ENCODE data around the gene RAB5A.
"Not testable (repeated sequence)": the region's sequence is repeated elsewhere in the genome, so short reads cannot be mapped to it uniquely, and the experiment has no call there.

Gene RAB5A

DNA sequence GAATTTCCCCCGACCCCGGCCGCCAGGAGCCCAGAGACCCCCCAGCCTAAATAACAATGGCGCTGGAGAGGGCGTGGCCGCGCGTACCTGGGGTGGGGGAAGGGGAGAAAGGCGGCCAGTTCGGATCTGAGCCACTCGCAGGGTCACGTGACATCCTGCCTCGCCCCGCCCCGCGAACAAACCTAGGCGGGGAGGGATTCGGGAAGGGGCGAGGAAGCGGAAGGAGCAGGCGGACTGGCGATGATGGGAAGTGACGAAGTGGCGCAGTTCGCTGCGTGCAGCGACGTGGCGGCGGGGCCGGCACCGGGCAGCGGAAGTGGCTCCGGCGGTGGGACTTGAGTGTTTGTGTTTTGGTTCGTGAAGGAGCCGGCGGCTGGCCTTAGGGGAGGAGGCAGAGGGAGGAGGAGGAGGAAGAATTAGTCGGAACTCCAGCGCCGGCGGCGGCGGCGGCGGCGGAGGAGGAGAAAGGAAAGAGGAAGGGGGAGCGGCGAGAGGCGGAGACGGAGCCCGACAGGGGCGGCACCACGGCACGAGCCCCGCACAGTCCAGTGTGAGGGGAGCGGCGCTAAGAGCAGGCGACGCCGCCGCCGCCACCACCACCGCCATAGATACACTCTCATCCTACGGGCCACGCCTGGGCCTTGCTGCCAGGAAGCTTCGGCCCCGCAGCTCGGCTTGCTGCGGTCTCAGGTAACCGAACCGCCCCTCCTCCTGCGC, at the start of gene RAB5A:
RAB5A (plus strand) TSS at position 266 of the 717 bp plus-strand sequence. CDS start 3,802 bp downstream, outside the sequence.
- DNase-seq = peak; percentile 69

- no peak for DNase-seq
These were observed 48.2 kb upstream of the RAB5A start for GRCh38 chr3:19898721-19899120.

DNA sequence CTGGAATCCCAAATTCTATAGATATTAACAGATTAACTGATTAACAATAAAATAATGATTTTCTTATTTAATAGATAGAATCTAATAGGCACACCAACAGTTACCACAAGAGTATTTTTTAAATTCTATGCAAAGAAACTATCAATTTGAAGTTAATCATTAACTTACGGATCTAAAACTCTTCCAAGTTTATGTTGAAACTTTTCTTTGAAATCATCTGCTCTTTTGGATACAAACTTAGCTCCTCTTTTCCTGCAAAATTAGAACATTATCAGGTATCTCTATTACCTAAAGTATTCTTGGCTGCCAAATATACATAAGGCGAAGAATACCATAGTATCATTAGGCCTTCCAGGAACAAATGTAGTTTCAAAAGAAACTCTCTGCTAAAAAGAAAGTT, 47.6 kb upstream of the RAB5A start:
- DNase-seq = no peak

DNA sequence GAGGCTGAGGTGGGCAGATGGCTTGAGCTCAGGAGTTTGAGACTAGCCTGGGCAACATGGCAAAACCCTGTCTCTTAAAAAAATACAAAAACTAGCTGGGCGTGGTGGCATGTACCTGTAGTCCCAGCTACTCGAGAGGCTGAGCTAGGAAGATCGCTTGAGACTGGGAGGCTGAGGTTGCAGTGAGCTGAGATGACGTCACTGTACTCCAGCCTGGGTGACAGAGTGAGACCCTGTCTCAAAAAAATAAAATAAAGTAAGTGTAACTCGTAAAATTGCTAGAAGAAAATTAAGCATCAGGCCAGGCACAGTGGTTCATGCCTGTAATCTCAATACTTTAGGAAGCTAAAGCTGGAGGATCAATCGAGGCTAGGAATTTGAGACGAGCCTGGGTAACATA, 47.1 kb upstream of the RAB5A start:
- DNase-seq = not testable (repeated sequence)

DNA sequence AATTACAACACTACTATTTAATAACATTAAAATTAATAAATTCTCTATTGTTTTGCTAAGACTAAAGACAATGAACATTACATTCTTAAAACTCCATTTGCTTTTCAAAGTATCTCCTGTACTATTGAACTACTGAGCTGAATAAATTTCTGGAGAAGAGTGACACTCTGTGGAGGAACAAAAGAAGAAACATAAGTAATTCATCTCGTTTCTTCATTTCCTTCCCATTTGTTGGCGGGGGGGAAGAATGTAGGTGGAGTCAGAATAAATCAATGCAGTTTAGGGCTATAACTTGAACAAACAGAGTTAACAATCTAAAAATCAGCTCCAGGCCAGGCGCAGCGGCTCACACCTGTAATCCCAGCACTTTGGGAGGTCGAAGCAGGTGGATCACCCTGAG, 45.6 kb upstream of the RAB5A start:
- no peak for DNase-seq

DNA sequence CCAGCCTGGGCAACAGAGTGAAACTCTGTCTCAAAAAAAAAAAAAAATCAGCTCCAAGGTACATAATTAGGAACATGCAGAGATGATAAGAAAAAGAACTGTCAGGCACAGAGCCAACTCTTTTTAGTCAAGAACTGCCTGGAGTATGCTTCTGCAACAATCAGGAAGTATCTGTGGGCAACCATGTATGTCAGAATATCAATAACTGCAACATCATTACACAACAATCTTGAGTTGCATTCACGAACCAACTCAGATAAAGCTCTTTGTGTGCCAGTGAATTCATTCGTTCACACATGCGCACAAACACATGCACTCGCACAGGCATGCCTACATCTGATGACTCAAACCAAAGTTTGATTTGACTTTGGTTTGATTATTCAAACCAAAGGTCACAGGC, 45.0 kb upstream of the RAB5A start:
- DNase-seq = no peak

GRCh38 chr3:19903649-19904048, 43.2 kb upstream of the RAB5A start:
- DNase-seq = no peak

- DNase-seq = no peak
These were observed 39.4 kb upstream of the RAB5A start for GRCh38 chr3:19907523-19907922.

DNA sequence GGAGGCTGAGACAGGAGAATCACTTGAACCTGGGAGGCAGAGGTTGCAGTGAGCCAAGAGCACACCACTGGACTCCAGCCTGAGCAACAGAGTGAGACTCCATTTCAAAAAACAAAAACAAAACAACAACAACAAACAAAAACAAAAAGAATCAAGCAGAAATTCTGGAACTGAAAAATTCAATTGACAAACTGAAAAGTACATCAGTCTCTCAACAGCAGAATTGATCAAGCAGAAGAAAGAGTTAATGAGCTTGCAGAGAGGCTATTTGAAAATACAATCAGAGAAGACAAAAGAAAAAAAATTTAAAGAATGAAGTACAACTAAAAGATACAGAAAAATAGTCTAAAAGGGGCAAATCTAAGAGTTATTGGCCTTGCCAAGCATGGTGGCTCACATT, 35.4 kb upstream of the RAB5A start:
- no peak for DNase-seq

DNA sequence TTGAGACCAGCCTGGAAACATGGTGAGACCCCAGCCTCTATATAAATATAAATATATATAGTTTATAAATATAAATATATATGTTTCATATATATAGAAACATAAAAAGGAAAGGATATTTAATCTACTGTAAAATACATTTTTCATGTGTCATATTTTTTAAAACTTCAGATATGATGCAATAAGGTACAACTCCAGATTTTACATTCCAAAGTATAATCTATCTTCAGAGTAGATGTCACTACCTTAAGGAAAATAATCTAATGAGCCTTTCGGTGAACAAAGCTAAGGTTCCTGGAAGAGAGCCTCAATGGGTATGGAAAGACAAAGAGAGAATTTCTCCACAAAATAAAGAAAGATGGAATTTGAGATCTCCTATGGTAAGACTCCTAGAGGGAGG, 29.7 kb upstream of the RAB5A start:
- DNase-seq = no peak

DNA sequence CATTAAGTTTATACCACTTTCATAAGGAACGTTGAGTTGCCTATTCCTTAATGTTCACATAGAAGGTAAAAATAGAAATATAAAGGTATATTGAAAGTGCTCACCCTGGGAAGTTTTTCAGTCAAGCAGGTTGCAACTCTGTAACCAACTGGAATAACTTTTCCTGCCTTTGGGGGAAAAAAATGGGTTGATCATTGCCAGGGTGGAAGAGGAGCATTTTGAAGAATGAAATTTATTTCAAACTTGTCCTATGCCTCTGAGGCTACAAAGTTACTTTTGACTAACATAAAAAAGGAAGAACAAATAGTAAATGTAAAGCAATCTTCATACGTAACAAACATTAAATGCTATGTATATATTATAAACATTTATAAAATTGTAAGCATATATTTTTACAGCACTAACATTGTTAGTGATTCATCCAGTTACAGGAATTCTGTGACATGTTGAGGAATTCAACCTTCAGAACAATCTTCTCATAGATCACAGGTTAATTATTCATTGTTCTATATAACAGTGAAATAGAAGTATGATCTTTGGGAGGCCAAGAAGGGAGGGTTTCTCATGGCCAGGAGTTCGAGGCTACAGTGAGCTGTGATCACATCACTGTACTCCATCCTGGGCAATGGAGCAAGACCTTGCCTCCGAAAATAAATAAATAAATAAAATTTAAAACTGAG, 26.4 kb upstream of the RAB5A start:
- no peak for DNase-seq

DNA sequence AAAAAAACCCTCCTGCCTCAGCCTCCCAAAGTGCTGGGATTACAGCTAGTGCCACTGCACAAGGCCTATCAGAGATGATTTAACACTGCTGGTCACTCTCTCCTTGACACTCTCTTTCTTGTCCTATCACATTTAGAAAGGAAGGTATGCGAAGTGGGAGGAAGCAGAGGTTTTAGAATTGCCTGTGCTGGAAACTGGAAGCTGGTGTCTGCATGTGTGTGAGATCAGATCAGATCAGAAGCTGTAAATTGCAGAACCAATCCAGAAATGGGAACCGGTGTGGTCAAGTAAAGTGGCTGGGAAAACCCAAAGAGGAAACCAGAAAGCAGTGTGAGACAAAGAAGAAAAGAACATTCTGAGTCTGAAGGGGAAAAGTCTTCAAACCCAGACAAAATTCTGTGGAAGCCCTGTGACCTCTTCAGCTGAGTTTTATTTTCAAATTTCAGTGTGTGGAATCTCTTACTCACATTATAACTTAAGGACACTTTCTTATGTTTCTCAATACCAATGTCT, 15.7 kb upstream of the RAB5A start:
- DNase-seq = no peak

GRCh38 chr3:19931767-19932188, 15.1 kb upstream of the RAB5A start:
- no peak for DNase-seq

DNA sequence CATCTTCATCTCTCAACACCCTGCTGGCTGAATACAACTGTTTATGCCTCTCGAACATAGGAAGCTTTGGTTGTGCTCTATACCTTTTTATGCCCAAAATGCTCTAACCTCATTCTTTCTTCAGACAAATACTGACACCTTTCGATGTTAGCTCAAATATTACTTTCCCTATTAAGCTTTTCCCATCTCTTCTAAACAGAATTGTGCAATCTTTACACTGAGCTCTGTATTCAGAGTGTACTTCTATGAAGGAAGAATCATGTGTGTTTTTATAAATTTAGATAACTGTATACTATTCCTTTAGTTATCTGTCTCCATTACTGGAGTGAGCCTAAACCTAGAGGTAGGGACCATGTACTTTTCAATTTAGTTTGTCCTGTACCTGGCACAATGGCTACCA, 14.5 kb upstream of the RAB5A start:
- DNase-seq = no peak

- no peak for DNase-seq
These were observed 12.8 kb upstream of the RAB5A start, which contains the start of gene EFHB for GRCh38 chr3:19934098-19934566. EFHB (minus strand) TSS chr3:19934217; CDS start chr3:19934018, 199 bp downstream.

DNA sequence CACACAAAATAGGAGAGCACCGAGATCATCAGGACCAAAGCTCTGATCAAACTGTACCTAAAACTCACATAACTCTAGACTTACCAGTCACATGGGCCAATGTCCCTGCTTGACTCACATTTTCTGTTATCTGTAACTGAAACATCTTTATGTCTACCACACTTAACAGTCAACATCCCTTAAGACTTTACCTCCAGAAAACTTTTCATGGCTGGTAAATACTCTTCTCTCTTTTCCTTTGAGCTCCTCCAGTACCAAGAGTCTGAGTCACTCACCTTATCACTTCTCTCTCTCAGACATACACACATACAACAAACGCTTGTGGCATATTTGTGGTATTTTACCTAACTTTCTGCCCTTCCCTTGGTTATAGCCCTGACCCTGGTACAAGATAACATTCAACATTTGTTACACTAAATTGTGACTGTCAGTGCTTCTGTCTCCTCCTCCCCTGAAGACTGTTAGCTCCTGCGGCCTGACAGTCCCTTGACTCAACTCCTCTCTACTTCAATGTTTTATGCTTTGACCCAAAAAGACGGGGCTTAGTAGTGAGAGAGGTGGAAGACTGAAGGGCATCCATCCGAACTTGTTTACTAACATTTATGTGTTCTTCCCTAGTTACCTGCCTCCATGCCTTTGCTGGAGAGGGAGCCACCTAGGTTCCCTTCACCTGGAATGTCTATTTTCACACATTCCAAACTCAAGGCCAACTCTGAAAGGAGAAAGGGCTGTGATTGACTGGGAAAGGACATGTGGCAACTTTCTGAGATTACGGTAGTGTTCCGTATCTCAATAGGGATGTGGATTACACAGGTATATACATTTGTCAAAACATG, 9.2 kb upstream of the RAB5A start:
- no peak for DNase-seq

DNA sequence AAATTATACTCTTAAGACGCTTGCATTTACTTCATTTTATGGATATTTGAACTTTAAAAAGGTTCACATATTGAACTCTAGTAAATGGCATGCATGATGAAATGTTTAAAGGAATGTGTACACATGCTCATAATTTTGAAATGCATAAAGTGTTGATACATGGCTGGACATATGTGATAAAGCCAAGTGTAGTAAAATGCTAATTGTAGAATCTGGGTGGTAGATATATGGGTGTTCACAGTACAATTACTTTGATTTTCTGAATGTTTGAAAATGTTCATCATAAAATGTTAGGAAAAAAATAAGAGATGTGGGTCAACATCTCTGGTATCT, 8.6 kb upstream of the RAB5A start:
- DNase-seq = no peak

GRCh38 chr3:19940643-19941042, 6.3 kb upstream of the RAB5A start:
- DNase-seq = no peak

DNA sequence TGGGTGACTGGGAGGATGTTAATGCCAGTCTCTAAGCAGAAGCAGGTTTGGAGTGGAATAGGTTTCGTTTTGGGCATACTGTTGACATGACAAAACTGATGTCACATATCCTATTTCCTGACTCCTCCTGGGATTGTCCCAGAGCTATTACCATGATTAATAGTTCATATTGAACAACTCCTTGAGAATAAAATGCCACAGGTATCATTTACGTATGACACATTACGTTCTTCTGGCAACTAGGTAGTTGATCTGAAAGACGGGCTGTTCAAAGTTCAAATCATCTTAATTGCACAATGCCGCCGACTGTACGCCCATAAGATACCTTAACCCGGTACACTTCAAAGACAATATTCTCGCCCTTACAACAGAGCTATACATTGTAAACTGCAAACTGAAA, 1.4 kb upstream of the RAB5A start:
- no peak for DNase-seq

GRCh38 chr3:19945969-19946831, 697 bp upstream of the RAB5A start:
- DNase-seq = no peak

DNA sequence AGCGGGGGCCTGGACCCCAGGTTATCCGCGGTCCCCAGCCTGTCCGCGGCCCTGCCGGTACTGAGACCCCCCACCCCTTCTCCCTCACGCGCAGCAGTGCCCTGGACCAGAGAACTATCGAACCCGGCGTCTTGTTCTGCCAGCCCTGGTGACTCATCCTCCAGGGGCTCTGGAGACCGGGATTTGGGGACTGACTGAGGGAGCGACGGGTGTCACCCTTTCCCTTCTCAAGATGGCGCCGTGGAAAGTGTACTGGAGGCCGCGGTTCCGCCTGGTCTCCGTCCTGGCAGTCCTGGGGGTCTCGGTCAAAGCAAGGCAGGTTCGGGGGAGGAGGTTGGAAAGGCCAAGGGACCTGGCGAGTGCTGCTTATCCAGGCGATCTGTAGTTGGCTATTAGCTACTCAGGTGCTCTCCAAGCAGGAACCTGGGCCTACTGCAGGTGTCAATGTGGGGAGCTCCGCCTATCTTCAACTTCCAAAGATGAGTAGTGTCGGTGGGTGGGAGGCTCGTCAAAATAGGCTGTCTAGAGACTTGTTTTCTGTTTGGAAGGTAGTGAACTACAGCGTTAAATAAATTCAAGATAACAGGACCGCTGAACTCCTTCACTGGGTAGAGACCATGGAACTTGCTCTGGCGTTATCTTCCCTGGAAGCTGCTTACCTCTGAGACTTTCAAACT, 790 bp downstream of the RAB5A start:
- DNase-seq = no peak

DNA sequence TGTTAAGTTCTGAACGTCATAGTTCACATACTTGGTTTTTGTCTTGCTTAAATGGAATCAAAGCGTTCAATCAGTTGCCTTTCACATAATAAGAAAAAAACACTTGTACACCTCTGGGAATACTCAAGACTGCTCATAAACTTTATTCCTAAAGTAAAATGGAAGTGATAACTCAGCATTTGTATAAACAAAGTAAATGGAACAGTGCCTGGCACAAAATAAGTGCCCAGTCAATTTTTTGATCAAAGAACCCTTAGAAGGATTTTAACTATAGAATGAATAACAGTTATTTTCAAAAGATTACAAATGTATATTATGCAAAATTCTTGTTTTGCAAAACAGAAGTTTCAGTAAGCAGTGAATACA, 1.3 kb downstream of the RAB5A start:
- DNase-seq = no peak
